ENCODE results near the gene ACSS1. TPM values are rescaled to one million over a fixed set of nuclear protein-coding genes. Genes with fewer than 3 reads are reported as not detected.

The ACSS1 gene
- total RNA-seq, 1 donor from 2014 or later: 0.72 TPM

DNA sequence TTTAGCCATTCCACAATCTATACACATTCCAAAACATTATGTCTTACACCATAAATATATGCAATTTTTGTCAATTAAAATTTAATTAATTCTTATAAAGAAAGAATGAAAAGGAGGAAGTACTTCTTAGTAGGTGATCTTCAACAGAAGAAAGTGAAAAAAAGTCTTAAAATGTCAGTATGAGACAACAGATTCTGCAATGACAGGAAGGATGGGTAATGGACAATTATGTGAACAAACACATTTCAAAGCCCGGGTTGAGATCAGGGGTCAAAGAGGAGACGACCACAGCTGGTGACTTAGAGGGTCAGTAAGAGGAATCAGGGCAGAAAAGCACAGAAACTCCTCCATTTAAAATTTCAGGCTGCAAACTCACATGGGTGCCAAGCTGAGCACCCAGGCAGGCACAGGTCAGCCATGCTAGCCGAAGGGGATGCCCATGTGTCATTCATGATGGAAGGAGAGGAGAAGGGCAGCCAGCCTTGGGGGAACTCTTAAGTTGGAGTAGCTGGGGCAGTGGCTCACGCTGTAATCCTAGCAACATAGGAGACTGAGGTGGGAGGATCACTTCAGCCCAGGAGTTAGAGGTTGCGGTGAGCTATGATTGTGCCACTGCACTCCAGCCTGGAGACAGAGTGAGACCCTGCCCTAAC lies 13.0 kb upstream of the ACSS1 start:
- no peak for DNase-seq (ENCODE audit: low spot score, unreplicated experiment)
- H3K9me3 Mint-ChIP-seq (ENCODE audit: low read depth): no peaks in the 10 kb centered on the region
- H3K4me1 Mint-ChIP-seq (ENCODE audit: low read depth): no peaks in the 10 kb centered on the region
- H3K4me3 Mint-ChIP-seq (ENCODE audit: low read depth): no peak overlapping the region
- H3K27ac Mint-ChIP-seq: no peak overlapping the region
- TF ChIP-seq, protein P1, sequence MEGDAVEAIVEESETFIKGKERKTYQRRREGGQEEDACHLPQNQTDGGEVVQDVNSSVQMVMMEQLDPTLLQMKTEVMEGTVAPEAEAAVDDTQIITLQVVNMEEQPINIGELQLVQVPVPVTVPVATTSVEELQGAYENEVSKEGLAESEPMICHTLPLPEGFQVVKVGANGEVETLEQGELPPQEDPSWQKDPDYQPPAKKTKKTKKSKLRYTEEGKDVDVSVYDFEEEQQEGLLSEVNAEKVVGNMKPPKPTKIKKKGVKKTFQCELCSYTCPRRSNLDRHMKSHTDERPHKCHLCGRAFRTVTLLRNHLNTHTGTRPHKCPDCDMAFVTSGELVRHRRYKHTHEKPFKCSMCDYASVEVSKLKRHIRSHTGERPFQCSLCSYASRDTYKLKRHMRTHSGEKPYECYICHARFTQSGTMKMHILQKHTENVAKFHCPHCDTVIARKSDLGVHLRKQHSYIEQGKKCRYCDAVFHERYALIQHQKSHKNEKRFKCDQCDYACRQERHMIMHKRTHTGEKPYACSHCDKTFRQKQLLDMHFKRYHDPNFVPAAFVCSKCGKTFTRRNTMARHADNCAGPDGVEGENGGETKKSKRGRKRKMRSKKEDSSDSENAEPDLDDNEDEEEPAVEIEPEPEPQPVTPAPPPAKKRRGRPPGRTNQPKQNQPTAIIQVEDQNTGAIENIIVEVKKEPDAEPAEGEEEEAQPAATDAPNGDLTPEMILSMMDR (IDR thresholded peaks at IDR 0.05; ENCODE audit: unreplicated experiment): no peak
- peaks cover 39% of the 10 kb centered on the region for H3K27me3 Mint-ChIP-seq
- no peaks in the 10 kb centered on the region for H3K36me3 Mint-ChIP-seq (ENCODE audit: insufficient read depth)

DNA sequence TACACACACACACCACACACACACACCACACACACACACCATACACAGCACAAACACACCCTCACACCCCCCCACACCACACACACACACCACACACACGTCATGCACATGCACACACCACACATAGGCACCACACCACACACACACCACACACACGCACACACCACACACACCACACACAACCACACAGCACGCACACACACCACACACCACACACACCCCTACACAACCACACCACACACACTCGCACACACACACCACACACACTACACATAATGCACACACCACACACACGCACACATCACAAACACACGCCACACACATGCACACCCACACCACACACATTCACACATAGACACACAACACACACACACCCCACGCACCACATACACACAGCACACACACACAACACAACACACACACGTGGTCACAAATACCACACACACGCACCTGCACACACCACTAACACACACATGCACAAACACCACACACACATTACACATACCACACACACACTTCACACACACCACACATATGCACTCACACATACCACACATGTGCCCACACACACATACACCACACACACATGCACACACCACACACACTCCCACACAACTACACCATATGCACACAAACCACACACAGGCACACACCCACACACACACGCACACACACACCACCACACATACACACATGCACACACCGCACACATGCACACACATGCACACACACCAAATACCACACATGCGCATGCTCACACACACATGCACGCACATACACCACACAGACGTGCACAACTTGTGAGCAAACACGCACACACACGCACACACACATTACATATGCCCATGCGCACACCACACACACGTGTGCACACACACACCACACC lies 9.4 kb upstream of the ACSS1 start:
- Mint-ChIP-seq H3K27me3 (peaks cover 41% of the 10 kb centered on the region), H3K9me3 (ENCODE audit: low read depth) (no peaks in the 10 kb centered on the region), H3K27ac (no peak overlapping the region), H3K4me1 (ENCODE audit: low read depth) (no peaks in the 10 kb centered on the region), H3K4me3 (ENCODE audit: low read depth) (no peak overlapping the region), H3K36me3 (ENCODE audit: insufficient read depth) (no peaks in the 10 kb centered on the region)
- no peak for DNase-seq (ENCODE audit: low spot score, unreplicated experiment)
- TF ChIP-seq, protein P1 (IDR thresholded peaks at IDR 0.05; ENCODE audit: unreplicated experiment): no peak

DNA sequence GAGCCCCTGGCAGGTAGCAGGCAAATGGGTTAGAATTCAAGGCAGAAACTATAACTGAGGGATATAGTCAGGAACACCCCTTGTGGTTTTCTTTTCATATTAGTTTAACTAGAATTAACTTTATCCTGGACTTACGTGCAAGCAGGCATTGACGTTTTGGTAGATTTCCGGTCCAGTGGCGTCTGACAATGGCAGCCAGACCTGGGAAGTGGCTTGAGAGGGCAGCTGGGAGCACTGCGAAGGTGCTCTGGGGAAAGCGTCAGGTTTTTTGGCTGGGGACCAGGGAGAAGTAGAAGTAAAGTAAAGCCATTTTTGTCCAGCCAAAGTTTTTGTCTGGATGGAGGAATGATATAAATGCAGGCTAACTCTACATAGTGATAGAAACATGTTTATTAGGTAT lies 8.4 kb upstream of the ACSS1 start:
- Mint-ChIP-seq H3K4me1 (ENCODE audit: low read depth) (peaks cover 4% of the 10 kb centered on the region), H3K36me3 (ENCODE audit: insufficient read depth) (no peaks in the 10 kb centered on the region), H3K9me3 (ENCODE audit: low read depth) (no peaks in the 10 kb centered on the region), H3K4me3 (ENCODE audit: low read depth) (no peak overlapping the region), H3K27ac (no peak overlapping the region), H3K27me3 (peaks cover 45% of the 10 kb centered on the region)
- DNase-seq (ENCODE audit: low spot score, unreplicated experiment): no peak
- TF ChIP-seq, protein P1 (IDR thresholded peaks at IDR 0.05; ENCODE audit: unreplicated experiment): no peak

DNA sequence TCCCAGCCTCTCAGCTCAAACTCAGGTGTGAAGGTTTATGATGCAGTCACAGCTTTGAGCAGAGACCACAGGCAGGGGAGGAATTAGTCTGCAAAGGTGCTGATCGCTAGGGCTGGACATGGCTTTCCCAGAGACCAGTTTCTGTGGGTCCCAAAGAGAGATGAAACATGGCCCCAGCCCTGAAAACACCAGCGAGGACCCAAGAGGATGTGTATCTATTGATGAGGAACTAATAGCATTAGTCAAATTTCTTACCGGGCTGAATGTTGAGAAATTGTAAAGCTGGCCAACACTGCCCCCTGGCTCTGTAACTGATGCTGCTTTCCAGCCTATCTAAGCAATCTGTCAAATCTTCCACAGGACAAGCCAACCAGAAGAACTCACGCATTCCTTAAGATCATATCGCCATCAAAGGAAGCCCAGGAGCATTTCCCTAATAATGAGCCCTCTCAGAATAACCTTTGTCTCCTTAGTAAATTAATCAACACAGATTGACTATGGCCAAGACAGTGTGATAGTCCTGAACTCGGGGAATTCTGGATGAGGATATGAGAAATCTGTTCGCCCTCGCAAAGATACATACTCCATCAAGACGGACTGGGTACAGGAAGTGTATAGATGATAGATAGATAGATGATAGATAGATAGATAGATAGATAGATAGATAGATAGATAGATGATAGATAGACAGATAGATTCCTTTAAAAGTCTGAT lies 7.8 kb upstream of the ACSS1 start:
- Mint-ChIP-seq H3K4me3 (ENCODE audit: low read depth) (no peak overlapping the region), H3K36me3 (ENCODE audit: insufficient read depth) (no peaks in the 10 kb centered on the region), H3K27ac (no peak overlapping the region), H3K4me1 (ENCODE audit: low read depth) (peaks cover 8% of the 10 kb centered on the region), H3K9me3 (ENCODE audit: low read depth) (no peaks in the 10 kb centered on the region), H3K27me3 (peaks cover 51% of the 10 kb centered on the region)
- no peak for DNase-seq (ENCODE audit: low spot score, unreplicated experiment)
- TF ChIP-seq, protein P1 (IDR thresholded peaks at IDR 0.05; ENCODE audit: unreplicated experiment): peak; percentile 72

DNA sequence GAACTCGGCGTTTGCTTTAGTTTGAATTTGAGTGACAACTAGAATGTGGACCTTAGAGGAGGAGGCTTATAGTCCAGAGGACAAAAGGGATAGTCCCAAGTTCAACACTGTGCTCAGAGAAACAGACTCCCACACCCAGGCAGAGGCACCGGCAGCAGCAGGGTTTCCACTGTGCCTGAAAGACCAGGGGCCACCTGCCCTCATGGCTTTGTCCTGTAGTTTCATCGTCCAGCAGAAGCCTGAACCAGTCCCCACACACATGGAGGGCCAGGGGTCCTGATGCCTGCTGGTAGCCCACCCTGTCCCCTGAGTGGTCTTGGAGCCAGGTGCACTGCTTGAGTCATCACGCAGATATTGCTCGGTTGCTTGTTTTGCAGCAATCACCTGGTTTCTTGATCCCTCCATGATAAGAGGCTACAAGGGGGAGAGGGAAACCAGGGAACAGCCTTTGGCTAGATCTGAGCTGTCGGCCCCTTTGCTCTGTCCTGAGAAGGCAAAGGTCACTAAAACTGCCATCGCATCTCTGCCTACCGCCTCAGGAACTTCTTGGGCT lies 7.2 kb upstream of the ACSS1 start:
- DNase-seq (ENCODE audit: low spot score, unreplicated experiment): no peak
- Mint-ChIP-seq H3K4me1 (ENCODE audit: low read depth) (peaks cover 8% of the 10 kb centered on the region), H3K36me3 (ENCODE audit: insufficient read depth) (no peaks in the 10 kb centered on the region), H3K9me3 (ENCODE audit: low read depth) (no peaks in the 10 kb centered on the region), H3K27ac (no peak overlapping the region), H3K27me3 (peaks cover 58% of the 10 kb centered on the region), H3K4me3 (ENCODE audit: low read depth) (no peak overlapping the region)
- TF ChIP-seq, protein P1 (IDR thresholded peaks at IDR 0.05; ENCODE audit: unreplicated experiment): no peak

Measured in progenitor cell of endocrine pancreas (in vitro differentiated cells).